Left renal cortex interstitium (tissue), 4 donors: ENCODE data around the gene MTA1. TPM values are rescaled to one million over a fixed set of nuclear protein-coding genes. Genes with fewer than 3 reads are reported as not detected.

Experiments
- DNase-seq, 4 donors: peaks; one replicate each; pipeline ENCODE4 v3.0.0-alpha.2; 2013; ENCODE audit warnings: low read depth in 4 of 4, low spot score in 2 of 4, missing footprints in 1 of 4
- polyA plus RNA-seq, 4 donors: library from polyadenylated mRNA; unstranded; fragments of 120-200 nt; gene quantifications; one replicate each; pipeline ENCODE4 v1.2.1, GENCODE V29; 2013; ENCODE audit not compliant: insufficient read length in 4 of 4

MTA1 gene
- polyA plus RNA-seq, 4 donors: 71.1 to 172 (median 132) TPM

DNA sequence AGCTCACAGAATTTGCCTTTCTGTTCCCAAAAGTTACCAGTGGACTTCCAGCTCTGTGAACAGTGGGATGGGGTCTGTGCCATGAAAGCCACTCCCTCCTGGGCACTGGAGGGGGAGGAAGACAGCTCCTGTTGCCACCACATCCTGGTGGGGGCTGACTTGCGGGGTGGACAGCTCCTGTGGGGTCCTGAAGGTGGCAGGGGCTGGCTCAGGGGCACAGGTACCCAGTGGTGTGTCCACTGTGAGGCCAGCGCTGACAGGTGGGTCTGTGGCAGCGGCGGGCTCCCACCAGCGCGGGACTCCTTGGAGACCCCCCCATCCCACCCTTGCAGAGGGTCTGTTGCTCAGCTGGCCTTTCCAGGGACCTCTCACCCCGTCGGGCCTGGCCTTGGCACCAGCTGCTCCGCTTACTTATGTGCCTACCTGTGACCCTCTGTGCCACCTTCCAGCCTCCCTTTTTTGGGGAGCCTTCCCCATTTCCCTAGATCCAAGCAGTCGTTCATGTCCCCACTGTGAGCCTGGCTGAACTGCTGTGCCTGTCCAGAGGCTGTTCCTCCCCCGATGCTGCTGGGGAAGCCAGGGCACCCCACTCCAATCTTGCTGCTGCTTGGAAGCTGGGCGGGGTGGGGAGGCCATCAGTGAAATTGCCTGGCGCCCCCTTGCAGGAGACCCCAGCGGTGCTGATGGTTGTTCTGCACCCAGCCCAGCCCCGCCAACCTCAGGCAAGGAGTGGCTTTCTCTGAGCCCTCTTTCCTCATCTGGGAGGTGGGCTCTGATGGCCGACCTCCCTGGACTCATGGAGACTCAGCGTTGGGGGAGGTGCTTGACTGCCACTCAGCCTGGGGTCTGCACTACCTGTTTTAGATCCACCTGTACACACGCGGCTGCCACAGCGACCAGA, 73.6 kb downstream of the MTA1 start:
- DNase-seq: no peak

DNA sequence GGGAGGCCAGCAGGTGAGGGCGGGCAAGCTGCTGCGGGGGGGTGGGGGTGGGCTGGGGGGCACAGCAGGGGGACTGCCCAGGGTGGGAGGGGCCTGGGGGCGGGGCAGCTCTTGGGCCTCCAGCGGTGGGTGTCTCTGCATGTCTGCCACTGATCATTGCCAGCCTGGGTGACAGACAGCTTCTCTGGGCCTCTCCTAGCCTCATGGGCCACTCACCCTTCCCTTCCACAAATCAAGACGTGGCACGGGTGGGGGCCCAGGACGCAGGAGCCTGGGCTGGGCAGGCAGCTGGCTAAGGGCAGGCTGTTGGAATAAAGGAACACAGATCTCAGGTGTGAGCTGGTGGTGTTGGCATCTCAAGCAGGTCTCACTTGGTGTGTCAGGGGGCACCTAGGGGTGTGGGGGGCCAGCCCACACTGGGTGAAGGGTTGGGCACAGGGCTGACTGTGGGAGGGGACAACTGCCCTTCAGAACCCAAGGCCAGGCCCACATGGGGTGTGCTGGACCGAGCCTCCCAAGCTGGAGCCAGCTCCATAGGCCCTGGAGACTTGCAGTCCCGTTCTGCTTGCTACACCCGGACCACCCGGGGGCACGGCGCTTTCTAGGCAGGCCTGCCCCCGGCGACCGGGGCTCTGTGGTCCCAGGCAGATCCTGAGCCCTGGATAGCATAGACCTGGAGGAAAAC, 74.4 kb downstream of the MTA1 start:
- no peak for DNase-seq

DNA sequence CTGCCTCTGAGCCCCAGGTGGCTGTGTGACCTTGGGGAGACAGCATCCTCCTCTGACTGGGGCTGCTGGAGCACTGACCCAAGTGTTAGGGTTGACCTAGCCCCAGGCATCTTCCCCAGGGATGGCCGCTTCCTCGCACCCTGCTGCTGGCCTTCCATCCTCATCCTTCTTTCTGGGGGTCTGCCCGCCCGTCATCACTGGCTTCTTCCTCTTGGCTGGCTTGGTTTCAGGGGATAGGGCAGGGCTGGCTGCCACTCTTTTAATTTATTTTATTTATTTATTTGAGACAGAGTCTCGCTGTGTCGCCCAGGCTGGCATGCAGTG, 74.9 kb downstream of the MTA1 start:
- no peak for DNase-seq

DNA sequence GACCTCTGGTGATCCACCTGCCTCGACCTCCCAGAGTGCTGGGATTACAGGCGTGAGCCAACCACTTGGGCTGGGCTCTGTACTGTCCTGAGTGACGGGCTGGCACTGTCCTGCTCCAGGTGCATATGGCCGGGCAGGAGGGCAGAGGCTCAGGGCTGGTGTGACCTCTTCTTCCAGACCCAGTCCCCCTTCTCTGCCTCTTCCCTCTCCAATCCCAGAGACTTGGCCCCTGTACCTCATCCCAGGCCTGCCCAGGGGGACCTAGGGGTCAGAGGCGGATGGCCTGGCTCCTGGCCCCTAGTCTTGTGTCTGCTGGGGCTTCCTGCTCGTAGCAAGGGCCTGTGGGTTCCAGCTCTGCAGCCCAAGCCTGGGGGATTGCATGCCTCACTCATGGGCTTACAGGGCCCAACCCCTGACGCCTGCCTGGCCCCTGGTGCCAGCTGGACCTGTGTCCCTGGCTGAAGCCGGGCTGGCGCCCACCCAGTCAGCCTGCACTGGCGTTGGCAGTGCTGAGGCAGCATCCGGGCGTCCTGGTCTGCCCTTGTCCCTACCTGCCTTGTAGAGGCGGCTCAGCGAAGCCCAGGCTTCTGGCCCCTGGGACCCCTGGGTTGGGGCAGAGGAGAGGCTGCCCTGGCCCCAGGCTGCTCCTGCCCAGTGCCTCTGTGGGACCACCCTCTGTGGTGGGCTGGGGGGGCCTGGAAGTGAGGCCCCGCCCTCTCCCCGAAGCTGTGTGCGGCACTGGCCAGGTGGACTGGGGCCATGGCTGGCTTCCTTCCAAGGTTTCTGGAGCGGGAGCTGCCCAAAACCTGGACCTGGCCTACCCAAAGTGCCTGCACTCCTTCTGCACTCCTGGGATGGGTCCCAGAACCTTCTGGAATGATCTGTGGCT, 75.7 kb downstream of the MTA1 start:
- DNase-seq: no peak

DNA sequence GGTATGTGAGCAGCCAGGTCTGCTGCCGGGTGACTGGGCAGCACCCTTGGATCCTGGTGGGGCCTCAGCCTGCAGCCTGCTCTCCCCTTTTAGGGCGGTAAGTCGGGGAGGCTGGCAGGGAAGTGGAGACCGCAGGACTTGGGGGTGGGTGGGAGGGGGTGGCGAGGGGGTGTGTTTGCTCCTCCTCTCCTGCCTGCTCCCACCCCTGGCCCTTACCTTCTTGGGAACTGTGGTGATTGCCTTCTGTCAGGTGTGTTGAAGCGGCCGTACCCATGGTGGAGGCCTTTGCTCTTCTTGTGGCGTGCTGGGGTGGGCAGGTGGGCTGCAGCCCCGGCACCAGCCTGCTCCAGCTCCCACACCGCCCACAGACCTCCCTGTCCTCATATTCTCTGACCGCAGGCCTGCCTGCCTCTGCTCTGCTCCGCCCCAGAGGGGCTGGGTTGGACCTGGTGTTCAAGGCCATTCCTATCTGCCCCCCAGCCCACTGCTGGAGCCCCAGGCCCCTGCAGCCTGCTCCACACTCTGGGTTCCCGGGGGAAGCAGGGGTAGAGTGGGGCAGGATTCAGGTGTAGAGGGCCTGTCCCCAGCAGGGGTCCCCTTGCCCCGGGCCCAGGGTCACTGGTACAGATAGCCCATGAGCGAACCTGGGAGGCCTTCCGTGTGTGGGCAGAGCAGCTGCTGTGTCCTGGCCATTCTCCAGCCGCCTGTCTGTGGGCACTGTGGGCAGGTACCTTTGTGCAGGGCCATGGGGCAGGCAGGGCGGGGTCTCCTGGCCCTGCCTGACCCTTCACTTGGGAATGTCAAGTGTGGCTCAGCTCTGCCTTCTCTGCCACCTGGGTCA, 76.6 kb downstream of the MTA1 start:
- DNase-seq: no peak

DNA sequence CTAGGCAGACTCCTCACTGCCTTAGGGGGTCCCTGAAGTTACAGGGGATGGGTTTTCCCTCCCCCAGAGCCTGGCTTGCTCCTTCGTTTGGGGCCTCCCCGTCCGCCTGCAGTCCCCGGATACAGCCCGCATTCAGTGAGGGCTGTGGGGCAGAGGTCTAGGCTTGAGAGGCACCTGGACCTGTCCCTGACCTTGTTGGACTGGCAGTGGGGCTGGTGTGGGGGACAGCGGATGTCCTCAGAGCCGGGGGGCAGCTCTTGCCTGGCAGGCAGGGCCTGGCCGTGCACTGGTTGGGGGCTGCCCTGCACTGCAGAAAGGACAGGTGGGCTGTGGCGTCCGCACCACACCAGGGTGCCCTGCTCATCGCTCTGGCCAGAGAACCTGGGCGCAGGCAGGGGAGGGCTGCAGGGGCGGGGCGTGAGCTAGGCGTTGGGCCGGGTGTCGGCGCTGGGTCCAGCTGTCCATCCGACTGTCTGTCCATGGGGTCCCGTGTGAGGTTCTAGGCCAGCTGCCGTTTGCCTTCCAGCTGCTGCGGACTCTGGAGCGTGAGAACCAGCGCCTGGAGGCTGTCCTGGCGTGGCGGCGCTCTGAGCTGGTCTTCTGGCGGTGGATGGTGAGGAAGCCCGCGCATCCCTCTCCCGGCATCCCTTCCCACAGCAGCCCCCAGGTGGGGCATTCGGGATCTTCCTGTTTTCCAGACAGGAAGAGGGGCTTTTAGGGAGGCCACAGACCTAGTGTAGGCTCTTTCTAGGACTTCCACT, 77.4 kb downstream of the MTA1 start:
- DNase-seq: no peak

DNA sequence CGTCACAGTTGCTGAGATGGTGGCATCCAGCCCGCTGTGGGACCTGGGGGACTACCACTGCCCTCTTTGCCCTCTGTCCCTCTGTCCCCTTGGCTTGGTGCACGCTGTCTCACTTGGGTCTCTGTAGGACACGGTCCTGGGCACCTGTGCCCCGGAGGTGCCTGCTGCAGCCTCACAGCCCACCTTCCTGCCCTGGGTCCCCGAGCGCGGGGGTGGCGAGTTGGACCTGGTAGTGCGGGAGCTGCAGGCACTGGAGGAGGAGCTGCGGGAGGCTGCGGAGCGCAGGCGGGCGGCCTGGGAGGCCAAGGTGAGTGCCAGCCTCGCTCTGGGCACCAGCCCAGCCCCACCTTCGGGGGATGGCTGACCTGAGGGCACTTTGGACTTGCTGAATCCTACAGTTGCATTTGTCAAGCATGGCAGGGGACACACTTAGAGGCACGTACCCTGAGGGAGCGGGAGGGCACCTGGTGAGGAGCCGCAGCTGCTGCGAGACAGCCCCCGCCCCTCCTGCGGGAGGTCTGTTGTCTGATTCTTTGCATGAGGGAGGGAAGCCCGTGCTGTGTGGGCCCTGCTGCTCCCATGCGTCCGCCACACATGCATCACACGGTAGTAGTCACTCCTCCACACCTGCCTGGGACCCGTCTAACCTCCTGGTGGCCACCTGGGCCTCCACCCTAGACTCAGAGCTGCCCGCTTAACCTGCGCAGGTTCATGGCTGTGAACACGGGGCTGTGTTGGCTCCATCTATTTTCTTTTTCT, 78.2 kb downstream of the MTA1 start:
- no peak for DNase-seq

DNA sequence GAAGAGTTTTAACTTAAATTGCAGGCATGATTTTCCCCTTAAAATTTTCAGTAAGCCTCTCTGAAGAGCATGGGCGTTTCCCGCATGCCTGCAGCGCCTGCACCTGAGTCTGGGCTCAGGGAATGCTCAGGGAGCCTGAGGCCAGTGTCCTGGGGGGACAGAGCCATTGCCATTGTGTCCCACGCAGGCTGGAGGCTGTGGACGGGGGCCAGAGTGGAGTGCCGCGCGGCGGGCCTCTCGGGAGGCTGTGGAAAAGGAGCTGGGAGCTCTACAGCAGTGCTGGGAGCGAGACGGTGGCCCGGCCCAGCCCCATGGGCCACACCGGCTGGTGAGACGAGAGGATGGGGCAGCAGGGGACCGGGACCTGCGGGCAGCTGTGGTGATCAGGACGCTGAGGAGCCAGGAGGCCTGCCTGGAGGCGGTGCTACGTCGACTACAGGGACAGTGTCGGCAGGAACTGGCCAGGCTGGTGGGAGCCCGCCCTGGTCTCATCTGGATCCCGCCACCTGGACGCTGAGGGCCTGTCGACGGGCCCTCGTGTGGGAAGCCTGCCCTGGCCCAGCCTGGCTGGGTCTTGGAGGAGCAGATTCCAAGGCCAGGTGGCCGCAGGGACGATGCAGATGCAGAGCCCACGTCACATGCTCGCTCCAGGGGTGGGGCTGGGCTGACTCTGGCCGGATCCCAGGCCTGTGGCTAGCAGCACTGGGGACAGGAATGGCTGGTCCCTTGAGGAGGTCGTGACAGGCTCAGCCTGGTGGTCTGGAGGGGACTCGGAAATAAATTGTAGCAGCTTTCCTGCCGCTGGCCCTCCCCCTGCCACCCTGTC, 79.0 kb downstream of the MTA1 start:
- DNase-seq: no peak

DNA sequence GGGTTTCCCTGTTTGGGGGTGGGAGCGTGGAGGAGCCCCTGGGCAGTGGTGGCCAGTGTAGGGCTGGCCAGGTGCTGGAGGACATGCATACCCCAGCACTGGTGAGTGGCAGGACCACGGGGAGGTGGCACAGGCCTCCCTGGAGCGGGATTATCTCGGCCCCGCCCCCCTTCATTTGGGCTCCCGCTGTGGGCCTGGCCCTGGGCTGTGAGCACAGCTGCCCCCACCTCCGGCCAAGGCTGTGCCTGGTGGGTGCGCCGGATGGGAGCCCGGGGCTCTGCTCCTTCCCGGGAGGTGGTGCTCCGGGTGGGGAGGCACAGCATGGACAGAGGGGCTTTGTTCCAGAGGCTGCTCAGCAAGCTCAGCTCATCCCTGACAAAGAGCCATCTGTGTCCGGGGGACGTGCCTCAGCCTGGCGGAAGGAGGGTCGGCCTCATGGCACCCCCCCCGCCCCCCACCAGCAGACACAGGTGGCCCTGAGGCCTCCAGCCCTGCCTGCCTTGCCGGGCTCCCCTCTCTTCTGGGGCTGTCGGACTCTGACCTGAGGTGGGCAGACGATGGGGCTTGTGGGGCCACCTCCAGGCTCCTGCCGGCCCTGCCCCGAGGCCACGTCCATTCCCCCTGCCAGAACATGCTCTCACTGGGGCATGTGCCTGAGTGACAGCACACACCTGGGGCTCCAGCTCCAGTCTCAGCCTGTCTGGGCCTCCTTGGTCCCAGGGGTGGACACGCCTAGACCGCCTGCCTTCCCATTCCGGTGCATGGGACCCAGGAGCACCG, 79.8 kb downstream of the MTA1 start:
- no peak for DNase-seq

DNA sequence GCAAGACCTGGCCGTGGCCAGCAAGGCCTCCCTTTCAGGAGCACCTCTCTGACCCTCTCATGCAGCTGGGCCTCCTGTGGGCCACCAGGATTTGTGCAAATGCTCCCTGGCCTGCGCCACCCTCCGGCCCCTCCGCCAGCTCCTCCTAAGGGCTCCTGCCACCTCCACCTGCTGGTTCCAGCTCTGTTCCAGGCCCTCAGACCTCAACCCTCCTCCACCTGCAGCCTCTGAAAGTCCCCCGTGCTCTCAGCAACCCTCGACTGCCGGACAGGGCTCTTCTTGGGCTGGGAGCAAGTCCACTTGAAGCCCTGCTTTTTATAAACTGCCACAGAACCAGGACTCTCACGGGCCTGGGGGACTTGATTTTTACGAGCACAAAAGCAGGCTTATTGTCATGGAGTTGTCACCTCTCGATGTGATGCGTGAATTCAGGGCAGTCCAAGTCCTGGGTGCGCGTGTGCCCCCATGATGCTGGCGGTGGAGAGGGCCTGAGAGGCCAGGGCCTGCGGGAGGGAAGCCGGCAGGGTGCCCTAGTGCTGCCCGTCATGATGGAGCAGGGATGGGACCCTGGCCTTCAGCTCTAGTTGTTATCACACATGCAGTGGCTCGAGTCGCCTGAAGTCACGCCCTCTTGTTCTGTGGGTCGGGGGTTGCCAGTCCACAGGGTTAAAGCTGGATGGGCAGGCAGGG, 80.6 kb downstream of the MTA1 start:
- DNase-seq: no peak

DNA sequence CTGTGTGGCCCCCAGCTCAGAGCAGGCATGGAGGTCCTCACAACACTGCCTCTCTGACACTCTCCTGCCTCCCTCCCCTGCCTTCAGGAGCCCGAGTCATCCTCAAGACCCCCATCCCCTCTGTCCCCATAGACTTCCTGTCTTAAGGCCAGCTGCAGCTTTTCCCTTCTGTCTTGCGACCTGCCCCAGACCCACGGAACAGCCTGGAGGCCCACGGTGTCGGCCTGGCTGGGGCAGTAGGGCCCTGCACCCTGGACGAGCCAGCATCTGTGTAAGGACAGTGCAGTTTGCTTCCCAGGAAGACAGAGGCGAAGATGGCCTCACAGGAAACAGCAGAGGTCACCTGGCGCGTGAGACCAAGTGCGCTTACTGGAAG, 81.1 kb downstream of the MTA1 start:
- no peak for DNase-seq

DNA sequence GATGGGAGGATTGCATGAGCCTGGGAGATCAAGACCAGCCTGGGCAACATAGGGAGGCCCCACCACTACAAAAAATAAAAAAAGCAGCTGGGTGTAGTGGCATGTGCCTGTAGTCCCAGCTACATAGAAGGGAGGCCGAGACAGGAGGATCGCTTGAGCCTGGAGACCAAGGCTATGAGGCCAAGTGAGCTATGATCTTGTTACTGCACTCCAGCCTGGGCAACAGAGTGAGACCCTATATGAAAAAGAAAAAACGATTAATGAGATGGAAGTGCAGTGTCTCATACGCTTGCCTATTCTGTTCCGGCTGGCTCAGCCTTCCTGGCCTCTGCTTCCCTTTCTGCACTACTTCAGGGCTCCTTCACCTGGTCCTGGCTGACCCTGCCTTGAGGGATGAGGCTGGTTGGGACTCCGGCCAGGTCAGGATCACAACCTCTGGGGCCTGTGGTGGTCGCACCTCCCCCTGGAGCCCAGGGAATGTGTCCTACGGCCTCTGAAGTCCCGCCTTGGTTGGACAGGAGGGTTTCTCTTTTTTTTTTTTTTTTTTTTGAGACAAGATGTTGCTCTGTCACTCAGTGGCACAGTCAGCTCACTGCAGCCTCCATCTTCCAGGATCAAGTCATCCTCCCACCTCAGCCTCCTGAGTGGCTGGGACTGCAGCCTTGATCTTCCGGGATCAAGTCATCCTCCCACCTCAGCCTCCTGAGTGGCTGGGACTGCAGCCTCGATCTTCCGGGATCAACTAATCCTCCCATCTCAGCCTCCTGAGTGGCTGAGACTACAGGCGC, 82.1 kb downstream of the MTA1 start:
- DNase-seq: no peak

DNA sequence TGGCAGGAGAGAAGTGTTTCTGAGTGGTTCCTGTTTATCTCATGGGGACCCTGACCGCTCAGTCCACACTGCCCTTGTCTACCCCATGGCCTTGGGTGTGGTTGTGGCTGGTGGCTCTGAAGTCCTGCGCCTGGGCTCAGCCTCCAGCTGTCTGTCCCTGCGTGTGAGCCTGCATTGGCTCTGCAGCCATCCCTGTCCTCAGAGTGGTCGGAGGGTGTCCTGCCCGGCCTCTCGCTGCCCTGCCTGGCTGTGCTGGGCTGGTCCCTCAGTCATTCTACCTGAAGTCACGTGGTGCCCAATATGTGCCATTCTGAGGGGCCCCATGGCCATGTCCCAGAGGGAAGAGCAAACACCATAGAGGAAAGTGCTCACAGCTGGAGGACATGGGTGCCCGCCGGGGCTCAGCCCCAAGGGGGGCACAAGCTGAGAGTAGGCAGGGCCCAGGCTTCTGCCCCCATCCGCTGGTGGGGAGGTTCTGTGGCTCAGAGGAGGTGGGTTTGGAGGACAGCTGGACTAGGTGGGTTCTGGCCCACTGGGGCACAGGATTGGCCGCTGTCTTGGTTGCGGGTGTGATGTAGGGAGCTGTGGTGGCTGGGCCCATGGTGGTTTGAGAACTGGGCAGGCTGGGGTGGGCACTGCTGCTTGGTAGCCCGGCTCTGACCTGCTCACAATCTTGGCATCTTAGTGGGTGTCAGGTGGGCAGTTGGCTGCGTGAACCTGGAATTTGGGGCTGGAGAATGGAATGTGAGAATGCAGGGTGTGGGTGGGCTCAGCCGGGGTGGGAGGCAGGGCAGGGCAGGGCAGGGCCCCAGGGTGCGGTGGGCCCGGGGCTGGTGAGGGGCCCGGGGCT, 83.0 kb downstream of the MTA1 start:
- no peak for DNase-seq

DNA sequence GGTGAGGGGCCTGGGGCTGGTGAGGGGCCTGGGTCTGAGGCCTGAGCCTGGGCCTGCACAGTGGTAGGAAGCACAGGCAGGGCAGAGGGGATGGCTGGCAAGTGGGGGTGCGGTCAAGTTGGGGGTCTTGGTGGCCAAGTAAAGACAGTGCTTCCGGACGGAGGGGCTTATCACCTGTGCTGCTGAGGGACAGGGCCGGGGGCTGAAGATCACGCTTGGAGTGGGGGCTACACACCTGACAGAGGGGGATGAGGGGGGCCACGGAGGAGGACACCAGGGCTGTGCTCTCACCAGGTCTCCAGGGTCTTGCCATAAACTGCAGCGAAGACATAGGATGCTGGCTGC, 83.6 kb downstream of the MTA1 start:
- DNase-seq: no peak
